22Rv1 (cell line): Measurements from ENCODE around the gene PRPF8.

Experiments
- CTCF ChIP-seq: fragments of 450-650 bp; IDR thresholded peaks from 2 replicates; pipeline ENCODE4 v1.5.1; 2017; ENCODE audit warnings: mild to moderate bottlenecking
- ZFX ChIP-seq: fragments of 450-650 bp; IDR thresholded peaks from 2 replicates; pipeline ENCODE4 v1.6.1; 2017; ENCODE audit warnings: antibody characterized with exemption, borderline replicate concordance

GRCh38 chr17:1673041-1673785, 11.5 kb downstream of the PRPF8 start:
- no peak for TF ChIP-seq CTCF
- TF ChIP-seq ZFX, result no peak
